Caco-2 (cell line): ENCODE measurements around the gene MIPEP. TPM values are rescaled to one million over a fixed set of nuclear protein-coding genes. Genes with fewer than 3 reads are reported as not detected.

ENCODE experiments used
- BruUV-seq: library from RNA; stranded (reverse); fragments of 400-500 nt; replicated peaks from 2 replicates; lab custom pipeline; 2021; lab: Mats Ljungman, UMichigan
- CTCF ChIA-PET: fragments of 300-600 bp; sonication (Branson Sonifier 250); formaldehyde crosslinking; loops from one replicate; lab custom pipeline; 2022; ENCODE audit warnings: antibody characterized with exemption; lab: Charles Lee
- POLR2A ChIA-PET: fragments of 300-600 bp; sonication (Branson Sonifier 250); formaldehyde crosslinking; loops from one replicate; lab custom pipeline; 2022; ENCODE audit warnings: antibody characterized with exemption; lab: Charles Lee
- DNase-seq, 2 experiments: peaks; one replicate each; pipeline versions ENCODE4 v3.0.0 to v3.0.0-alpha.2; 2020 to 2022
- H3K27me3 ChIP-seq: replicated peaks from 2 replicates; pipeline ENCODE4 v1.6.0; 2011; ENCODE audit warnings: low read length; ENCODE audit not compliant: control insufficient read depth, insufficient read depth
- H3K36me3 ChIP-seq: 2 replicates; pipeline ENCODE4 v1.5.1; 2011; ENCODE audit warnings: low read length; ENCODE audit not compliant: control insufficient read depth, insufficient read depth
- H3K4me1 ChIP-seq: fragments of 250-450 bp; sonication (Bioruptor Pico); 2 replicates; pipeline ENCODE4 v1.5.1; 2020; ENCODE audit warnings: mild to moderate bottlenecking
- H3K4me3 ChIP-seq: 2 replicates; pipeline ENCODE4 v1.5.1; 2011; ENCODE audit warnings: low read depth, mild to moderate bottlenecking, control low read depth, low read length
- H3K9me3 ChIP-seq: fragments of 250-450 bp; sonication (Bioruptor Pico); 2 replicates; pipeline ENCODE4 v1.5.1; 2020; ENCODE audit warnings: mild to moderate bottlenecking, moderate library complexity
- H3K27ac Mint-ChIP-seq: one replicate; pipeline ENCODE4 v1.8.0; 2022; ENCODE audit warnings: mixed read lengths; ENCODE audit not compliant: unreplicated experiment
- H3K27me3 Mint-ChIP-seq: one replicate; pipeline ENCODE4 v1.8.0; 2022; ENCODE audit warnings: mixed read lengths; ENCODE audit not compliant: insufficient read depth, unreplicated experiment
- H3K36me3 Mint-ChIP-seq: one replicate; pipeline ENCODE4 v1.8.0; 2022; ENCODE audit warnings: mild to moderate bottlenecking, mixed read lengths; ENCODE audit not compliant: insufficient read depth, unreplicated experiment
- H3K4me1 Mint-ChIP-seq: one replicate; pipeline ENCODE4 v1.8.0; 2022; ENCODE audit warnings: low read depth, mixed read lengths; ENCODE audit not compliant: unreplicated experiment
- H3K4me3 Mint-ChIP-seq: one replicate; pipeline ENCODE4 v1.8.0; 2022; ENCODE audit warnings: mild to moderate bottlenecking, moderate library complexity, mixed read lengths; ENCODE audit not compliant: unreplicated experiment
- H3K9me3 Mint-ChIP-seq: one replicate; pipeline ENCODE4 v1.8.0; 2022; ENCODE audit warnings: mixed read lengths; ENCODE audit not compliant: unreplicated experiment
- CTCF ChIP-seq, 2 experiments: fragments of 200-600 bp in 1 of 2; IDR thresholded peaks; 1 replicate in 1 of 2; 2 replicates in 1 of 2; pipeline versions ENCODE4 v1.5.1 to v1.8.0; 2011 to 2022; ENCODE audit warnings: antibody characterized with exemption in 1 of 2, control low read depth in 1 of 2, inconsistent platforms in 1 of 2, low read depth in 1 of 2, low read length in 1 of 2, mild to moderate bottlenecking in 1 of 2, moderate library complexity in 1 of 2; ENCODE audit not compliant: insufficient read depth in 1 of 2, severe bottlenecking in 1 of 2, unreplicated experiment in 1 of 2
- intact Hi-C: fragments of 100-400 bp; cut with micrococcal nuclease; formaldehyde crosslinking; loops from one replicate; pipeline ENCODE4 v1.10.0; 2022; ENCODE audit not compliant: unreplicated experiment
- total RNA-seq: library from RNA; stranded (reverse); gene quantifications from 2 replicates; pipeline ENCODE4 v1.2.3, GENCODE V29; 2022

Gene MIPEP
- total RNA-seq, 1 experiment from 2014 or later, result 40.6 TPM

- Histone ChIP-seq H3K4me1 (peaks cover 15% of the 10 kb centered on the region), H3K9me3 (no peaks in the 10 kb centered on the region), H3K27me3 (no peaks in the 10 kb centered on the region), H3K36me3 (no peaks in the 10 kb centered on the region), H3K4me3 (no peak overlapping the region)
- Mint-ChIP-seq H3K27me3 (no peaks in the 10 kb centered on the region), H3K9me3 (no peaks in the 10 kb centered on the region), H3K36me3 (peaks cover 11% of the 10 kb centered on the region), H3K27ac (no peak overlapping the region), H3K4me3 (no peak overlapping the region), H3K4me1 (peaks cover 18% of the 10 kb centered on the region)
- no peak for DNase-seq
- CTCF ChIA-PET, result no interaction called here
- TF ChIP-seq CTCF (IDR thresholded peaks at IDR 0.05; ENCODE audit: insufficient read depth in 1 of 2, low read depth in 1 of 2, low read length in 1 of 2, severe bottlenecking in 1 of 2, unreplicated experiment in 1 of 2), result no peak
- intact Hi-C loops, result no loop called here
- POLR2A ChIA-PET, result no interaction called here
- BruUV-seq, result no TSS peak
These were observed 39.5 kb downstream of the MIPEP start for GRCh38 chr13:23849670-23850069.

DNA sequence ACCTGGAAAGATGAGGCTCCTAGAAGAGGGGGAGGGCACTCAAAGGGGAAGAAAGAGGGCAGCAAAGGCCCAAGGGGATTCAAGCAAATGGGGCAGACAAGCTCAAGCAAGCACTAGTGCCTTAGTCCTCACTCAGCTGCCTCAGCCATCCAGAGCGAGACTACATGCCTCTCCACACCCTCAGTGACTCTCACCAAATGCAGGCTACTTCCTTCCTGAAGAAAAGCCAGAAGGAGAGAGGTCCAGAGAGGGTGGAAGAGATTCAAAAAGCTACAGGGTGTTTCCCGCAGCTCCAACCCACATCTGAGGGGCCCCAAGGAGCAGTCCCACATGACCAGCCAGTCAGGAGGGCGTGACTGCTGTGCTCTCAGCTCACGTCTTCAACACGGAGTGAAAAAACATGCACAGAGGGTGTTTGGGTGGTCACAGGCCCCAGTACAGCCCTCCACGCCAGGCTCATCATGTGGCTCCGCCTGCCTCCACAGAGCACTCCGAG lies 40.5 kb downstream of the MIPEP start:
- Histone ChIP-seq H3K4me1 (peaks cover 15% of the 10 kb centered on the region), H3K9me3 (no peaks in the 10 kb centered on the region), H3K27me3 (no peaks in the 10 kb centered on the region), H3K4me3 (no peak overlapping the region), H3K36me3 (no peaks in the 10 kb centered on the region)
- no peaks in the 10 kb centered on the region for H3K9me3 Mint-ChIP-seq
- no peak for TF ChIP-seq CTCF (IDR thresholded peaks at IDR 0.05; ENCODE audit: insufficient read depth in 1 of 2, low read depth in 1 of 2, low read length in 1 of 2, severe bottlenecking in 1 of 2, unreplicated experiment in 1 of 2)
- H3K4me3 Mint-ChIP-seq, result no peak overlapping the region
- intact Hi-C loops, result no loop called here
- peaks cover 8% of the 10 kb centered on the region for H3K36me3 Mint-ChIP-seq
- POLR2A ChIA-PET, result no interaction called here
- H3K4me1 Mint-ChIP-seq, result peaks cover 21% of the 10 kb centered on the region
- CTCF ChIA-PET, result no interaction called here
- H3K27ac Mint-ChIP-seq, result no peak overlapping the region
- no peaks in the 10 kb centered on the region for H3K27me3 Mint-ChIP-seq
- DNase-seq, result no peak
- BruUV-seq, result no TSS peak

GRCh38 chr13:23848019-23848418 lies 41.2 kb downstream of the MIPEP start:
- no TSS peak for BruUV-seq
- intact Hi-C loops, result no loop called here
- Histone ChIP-seq H3K36me3 (no peaks in the 10 kb centered on the region), H3K4me1 (peaks cover 15% of the 10 kb centered on the region), H3K27me3 (no peaks in the 10 kb centered on the region), H3K9me3 (no peaks in the 10 kb centered on the region), H3K4me3 (no peak overlapping the region)
- peaks cover 5% of the 10 kb centered on the region for H3K36me3 Mint-ChIP-seq
- no peak for TF ChIP-seq CTCF (IDR thresholded peaks at IDR 0.05; ENCODE audit: insufficient read depth in 1 of 2, low read depth in 1 of 2, low read length in 1 of 2, severe bottlenecking in 1 of 2, unreplicated experiment in 1 of 2)
- DNase-seq, result no peak
- no peak overlapping the region for H3K27ac Mint-ChIP-seq
- ChIA-PET POLR2A (interaction anchor here (0.7 kb wide), 1 partner anchor 9 kb away, joined by 10 read pairs; no protein-coding TSS in a partner anchor), CTCF (interaction anchor here (0.6 kb wide), 1 partner anchor 107 kb away, joined by 3 read pairs; no protein-coding TSS in a partner anchor)
- no peak overlapping the region for H3K4me3 Mint-ChIP-seq
- H3K27me3 Mint-ChIP-seq, result no peaks in the 10 kb centered on the region
- no peaks in the 10 kb centered on the region for H3K9me3 Mint-ChIP-seq
- H3K4me1 Mint-ChIP-seq, result peaks cover 24% of the 10 kb centered on the region
